Measurements from ENCODE around the gene PHF13. TPM values are rescaled to one million over a fixed set of nuclear protein-coding genes. Genes with fewer than 3 reads are reported as not detected.

Gene PHF13
- total RNA-seq, 2 donors from 2014 or later: 36.9 to 47.8 TPM

- no peaks in the 10 kb centered on the region for H3K27me3 ChIP-seq (ENCODE audit: control insufficient read depth, insufficient read depth, low read length, poor library complexity, severe bottlenecking)
- peaks cover 5% of the 10 kb centered on the region for H3K27me3 Mint-ChIP-seq (ENCODE audit: insufficient read depth)
- H3K9ac ChIP-seq (ENCODE audit: extremely low read depth, low read length, poor library complexity, severe bottlenecking): peak overlapping the region; percentile 54
- peak overlapping the region; percentile 74 for H3K4me3 Mint-ChIP-seq
- peaks cover 15% of the 10 kb centered on the region for H3K36me3 ChIP-seq (ENCODE audit: control insufficient read depth, insufficient read depth, low read length)
- H3K4me3 ChIP-seq (ENCODE audit: low read length): peak overlapping the region; percentile 95
- TF ChIP-seq CTCF (conservative IDR thresholded peaks at IDR 0.05): no peak
- H3K27ac ChIP-seq (ENCODE audit: low read depth, low read length): peak overlapping the region; percentile 63
- H3K9me3 Mint-ChIP-seq: no peaks in the 10 kb centered on the region
- DNase-seq: no peak
- WGBS, 2 experiments (ENCODE audit: insufficient coverage in 1 of 2, insufficient read length in 1 of 2): 1 to 2% methylated on average over 25 to 67 of the region's 67 CpGs
- peaks cover 11% of the 10 kb centered on the region for H3K36me3 Mint-ChIP-seq (ENCODE audit: low read depth)
- H3K4me1 Mint-ChIP-seq: peaks cover 9% of the 10 kb centered on the region
- H3K4me1 ChIP-seq (ENCODE audit: control insufficient read depth, insufficient read depth, low read length): no peaks in the 10 kb centered on the region
- H3K9me3 ChIP-seq (ENCODE audit: control insufficient read depth, low read length): no peaks in the 10 kb centered on the region
- H3K27ac Mint-ChIP-seq: peak overlapping the region; percentile 77
Observed at GRCh38 chr1:6612641-6613360, 730 bp upstream of the PHF13 start.

- no peak for TF ChIP-seq CTCF (conservative IDR thresholded peaks at IDR 0.05)
- H3K4me3 ChIP-seq (ENCODE audit: low read length): peak overlapping the region; percentile 71
- peak overlapping the region; percentile 74 for H3K4me3 Mint-ChIP-seq
- 0% methylated on average over 22 to 108 of the region's 117 CpGs for WGBS, 2 experiments (ENCODE audit: insufficient coverage in 1 of 2, insufficient read length in 1 of 2)
- H3K9me3 ChIP-seq (ENCODE audit: control insufficient read depth, low read length): no peaks in the 10 kb centered on the region
- H3K27ac ChIP-seq (ENCODE audit: low read depth, low read length): peak overlapping the region; percentile 44
- peak; percentile 79 for DNase-seq
- H3K4me1 ChIP-seq (ENCODE audit: control insufficient read depth, insufficient read depth, low read length): no peaks in the 10 kb centered on the region
- H3K27ac Mint-ChIP-seq: no peak overlapping the region
- peaks cover 9% of the 10 kb centered on the region for H3K4me1 Mint-ChIP-seq
- H3K9ac ChIP-seq (ENCODE audit: extremely low read depth, low read length, poor library complexity, severe bottlenecking): peak overlapping the region; percentile 51
- H3K36me3 ChIP-seq (ENCODE audit: control insufficient read depth, insufficient read depth, low read length): peaks cover 26% of the 10 kb centered on the region
- H3K27me3 ChIP-seq (ENCODE audit: control insufficient read depth, insufficient read depth, low read length, poor library complexity, severe bottlenecking): no peaks in the 10 kb centered on the region
- peaks cover 20% of the 10 kb centered on the region for H3K36me3 Mint-ChIP-seq (ENCODE audit: low read depth)
- H3K27me3 Mint-ChIP-seq (ENCODE audit: insufficient read depth): peaks cover 5% of the 10 kb centered on the region
- H3K9me3 Mint-ChIP-seq: no peaks in the 10 kb centered on the region
Observed at GRCh38 chr1:6614019-6614928, 743 bp downstream of the PHF13 start.

GRCh38 chr1:6614929-6615785 is 1.6 kb downstream of the PHF13 start:
- DNase-seq: peak; percentile 64
- 1% methylated on average over 33 to 80 of the region's 82 CpGs for WGBS, 2 experiments (ENCODE audit: insufficient coverage in 1 of 2, insufficient read length in 1 of 2)
- Histone ChIP-seq H3K27ac (ENCODE audit: low read depth, low read length) (no peak overlapping the region), H3K36me3 (ENCODE audit: control insufficient read depth, insufficient read depth, low read length) (peaks cover 35% of the 10 kb centered on the region), H3K9ac (ENCODE audit: extremely low read depth, low read length, poor library complexity, severe bottlenecking) (peak overlapping the region; percentile 62), H3K4me3 (ENCODE audit: low read length) (peak overlapping the region; percentile 87), H3K4me1 (ENCODE audit: control insufficient read depth, insufficient read depth, low read length) (no peaks in the 10 kb centered on the region), H3K9me3 (ENCODE audit: control insufficient read depth, low read length) (no peaks in the 10 kb centered on the region), H3K27me3 (ENCODE audit: control insufficient read depth, insufficient read depth, low read length, poor library complexity, severe bottlenecking) (no peaks in the 10 kb centered on the region)
- H3K4me3 Mint-ChIP-seq: peak overlapping the region; percentile 72
- H3K27ac Mint-ChIP-seq: peak overlapping the region; percentile 89
- H3K9me3 Mint-ChIP-seq: no peaks in the 10 kb centered on the region
- peaks cover 9% of the 10 kb centered on the region for H3K4me1 Mint-ChIP-seq
- peaks cover 27% of the 10 kb centered on the region for H3K36me3 Mint-ChIP-seq (ENCODE audit: low read depth)
- peaks cover 5% of the 10 kb centered on the region for H3K27me3 Mint-ChIP-seq (ENCODE audit: insufficient read depth)
- TF ChIP-seq CTCF (conservative IDR thresholded peaks at IDR 0.05): no peak
